ENCODE data around the gene AGK. TPM values are rescaled to one million over a fixed set of nuclear protein-coding genes. Genes with fewer than 3 reads are reported as not detected.
A peak's percentile ranks its signal among the peaks of the same experiment; 100 is the strongest.

Gene AGK
- total and polyA plus RNA-seq, 12 donors, result 17.7 to 45.1 (median 38.3) TPM

GRCh38 chr7:141586878-141587277, 35.7 kb downstream of the AGK start:
- peak overlapping the region in 1 of 10 donors; percentile 5 for H3K27ac ChIP-seq
- H3K9me3 ChIP-seq, result no peaks in the 10 kb centered on the region
- peaks cover 0 to 31% (median 8%) of the 10 kb centered on the region in 9 donors for H3K4me1 ChIP-seq
- ATAC-seq, result no peak
- H3K4me3 ChIP-seq, result no peak overlapping the region
- no peaks in the 10 kb centered on the region for H3K36me3 ChIP-seq
- H3K27me3 ChIP-seq, result no peaks in the 10 kb centered on the region
- no peak for DNase-seq
- 92 to 94% methylated on average over 4 of the region's 4 CpGs for WGBS, 2 donors
- no peak for TF ChIP-seq CTCF (IDR thresholded peaks at IDR 0.05)
- intact Hi-C loops (cut with DNase I), result no loop called here

- intact Hi-C loops (cut with DNase I), result no loop called here
- DNase-seq (no peak), ATAC-seq (no peak)
- peaks cover 0 to 27% (median 8%) of the 10 kb centered on the region in 9 donors for H3K4me1 ChIP-seq
- no peaks in the 10 kb centered on the region for H3K36me3 ChIP-seq
- WGBS, 2 donors, result 90% methylated on average over 4 of the region's 4 CpGs
- H3K9me3 ChIP-seq, result no peaks in the 10 kb centered on the region
- peak overlapping the region in 1 of 10 donors; percentile 5 for H3K27ac ChIP-seq
- H3K27me3 ChIP-seq, result no peaks in the 10 kb centered on the region
- no peak for TF ChIP-seq CTCF (IDR thresholded peaks at IDR 0.05)
- H3K4me3 ChIP-seq, result no peak overlapping the region
Measured at GRCh38 chr7:141587304-141587703, 36.1 kb downstream of the AGK start.

- Histone ChIP-seq H3K4me1 (peaks cover 0 to 39% (median 14%) of the 10 kb centered on the region in 9 donors), H3K9me3 (no peaks in the 10 kb centered on the region), H3K36me3 (peaks cover 0 to 9% (median 0%) of the 10 kb centered on the region in 9 donors), H3K27me3 (no peaks in the 10 kb centered on the region), H3K4me3 (no peak overlapping the region), H3K27ac (no peak overlapping the region)
- TF ChIP-seq CTCF (IDR thresholded peaks at IDR 0.05), result no peak
- DNase-seq, result no peak
- WGBS, 2 donors, result 89 to 91% methylated on average over 4 of the region's 4 CpGs
- intact Hi-C loops (cut with DNase I), result no loop called here
- ATAC-seq, result no peak
Measured at GRCh38 chr7:141588912-141589311, 37.7 kb downstream of the AGK start.

- no peaks in the 10 kb centered on the region for H3K27me3 ChIP-seq
- ATAC-seq (peak in 7 of 8 donors; percentile 49 to 72 (median 62)), DNase-seq (no peak)
- 74 to 99% methylated on average over 3 of the region's 3 CpGs for WGBS, 2 donors
- H3K9me3 ChIP-seq, result no peaks in the 10 kb centered on the region
- no peak for TF ChIP-seq CTCF (IDR thresholded peaks at IDR 0.05)
- intact Hi-C loops (cut with DNase I), result no loop called here
- H3K4me3 ChIP-seq, result no peak overlapping the region
- peaks cover 0 to 42% (median 14%) of the 10 kb centered on the region in 9 donors for H3K4me1 ChIP-seq
- peaks cover 0 to 20% (median 5%) of the 10 kb centered on the region in 9 donors for H3K36me3 ChIP-seq
- peak overlapping the region in 1 of 10 donors; percentile 13 for H3K27ac ChIP-seq
Measured at GRCh38 chr7:141590071-141590470, 38.9 kb downstream of the AGK start.

All from heart right ventricle (tissue), 16 donors.